Raji (cell line): Measurements from ENCODE around the gene NUDT3.

Experiments
- POLR2A ChIP-seq: IDR thresholded peaks from 2 replicates; pipeline ENCODE4 v1.6.1; 2011; ENCODE audit warnings: low read depth, low read length, control low read depth; ENCODE audit not compliant: insufficient read depth

The NUDT3 gene

DNA sequence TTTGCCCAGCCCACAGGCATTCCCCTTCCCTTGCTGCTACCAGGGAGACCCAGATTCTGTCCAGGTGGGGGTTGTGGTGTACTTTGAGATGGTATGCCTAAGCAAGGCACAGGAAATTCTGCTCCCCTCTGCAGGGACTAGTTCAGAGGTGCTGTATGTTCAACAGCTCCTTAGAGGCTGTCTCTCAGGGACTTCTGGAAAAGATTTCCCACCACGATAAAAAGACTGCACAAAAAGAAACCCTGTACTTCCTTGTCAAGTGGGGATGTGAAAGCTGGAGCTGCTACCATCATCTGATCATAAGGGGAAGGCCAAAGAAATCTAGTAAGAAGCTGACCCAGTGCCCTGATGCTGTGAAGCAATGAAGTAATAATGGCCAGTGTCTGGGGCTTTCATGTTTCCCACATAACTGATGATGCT lies 92.1 kb downstream of the NUDT3 start:
- TF ChIP-seq POLR2A: no peak

DNA sequence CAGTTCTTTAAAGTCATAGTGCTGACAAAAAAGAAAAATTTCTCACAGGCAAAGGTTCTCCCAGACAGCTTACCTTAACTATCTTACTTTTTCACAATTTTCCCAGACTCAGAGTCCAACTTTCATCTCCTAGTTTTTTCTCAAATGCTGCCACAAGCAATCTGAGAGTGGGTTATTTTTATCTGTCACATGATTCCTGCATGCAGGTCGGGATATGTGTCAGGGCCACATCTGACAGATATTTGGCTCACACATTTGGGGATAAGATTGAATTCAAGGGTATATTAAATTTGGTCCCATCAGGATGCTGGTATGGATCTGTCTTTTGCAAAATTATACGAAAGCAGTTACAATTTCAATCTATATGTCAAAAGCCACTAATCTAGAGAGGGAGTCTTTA lies 93.5 kb downstream of the NUDT3 start:
- no peak for TF ChIP-seq POLR2A

DNA sequence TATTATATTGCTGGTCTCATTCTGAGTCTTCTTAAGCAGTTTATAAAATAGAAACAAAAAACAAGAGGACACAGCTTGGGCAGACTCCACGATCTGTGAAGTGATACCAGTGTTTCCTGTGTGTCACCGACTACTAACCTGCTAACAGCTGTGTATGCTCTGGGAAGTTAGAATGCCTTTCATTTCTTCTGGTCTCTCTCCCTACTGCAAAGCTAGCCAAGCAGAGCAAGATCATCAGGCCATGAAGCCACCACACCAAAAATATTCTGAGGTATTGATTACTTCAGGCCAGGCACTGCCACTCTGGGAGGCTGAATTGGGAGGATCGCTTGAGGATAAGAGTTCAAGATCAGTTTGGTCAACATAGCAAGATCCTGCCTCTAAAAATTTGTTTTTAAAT lies 96.7 kb downstream of the NUDT3 start:
- no peak for TF ChIP-seq POLR2A

DNA sequence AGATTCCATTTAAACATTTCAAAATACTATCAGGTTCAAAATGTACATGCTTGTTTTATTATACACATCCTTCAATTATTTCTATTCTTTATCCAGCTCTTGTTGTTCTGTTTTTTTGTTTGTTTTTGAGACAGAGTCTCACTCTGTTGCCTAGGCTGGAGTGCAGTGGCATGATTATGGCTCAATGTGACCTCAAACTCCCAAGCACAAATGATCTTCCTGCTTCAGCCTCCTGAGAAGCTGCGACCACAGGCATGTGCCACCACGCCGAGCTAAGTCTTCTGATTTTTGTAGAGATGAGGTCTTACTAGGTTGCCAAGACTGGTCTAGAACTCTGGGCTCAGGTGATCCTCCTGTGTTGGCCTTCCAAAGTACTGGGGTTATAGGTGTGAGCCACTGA lies 99.5 kb downstream of the NUDT3 start:
- TF ChIP-seq POLR2A: no peak

DNA sequence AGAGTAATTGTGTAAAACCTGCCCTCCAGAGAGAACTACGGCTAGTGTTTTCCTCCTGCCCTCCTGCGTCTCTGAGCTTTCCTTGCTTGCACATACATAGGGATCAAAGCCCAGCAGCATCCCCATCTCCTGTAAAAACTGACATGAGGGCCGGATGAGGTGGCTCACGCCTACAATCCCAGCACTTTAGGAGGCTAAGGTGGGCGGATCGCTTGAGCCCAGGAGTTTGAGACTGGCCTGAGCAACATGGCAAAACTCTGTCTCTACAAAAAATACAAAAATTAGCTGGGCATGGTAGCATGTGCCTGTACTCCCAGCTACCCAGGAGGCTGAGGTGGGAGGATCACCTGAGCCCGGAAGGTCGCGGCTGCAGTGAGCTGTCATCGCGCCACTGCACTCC lies 103.3 kb downstream of the NUDT3 start:
- no peak for TF ChIP-seq POLR2A

DNA sequence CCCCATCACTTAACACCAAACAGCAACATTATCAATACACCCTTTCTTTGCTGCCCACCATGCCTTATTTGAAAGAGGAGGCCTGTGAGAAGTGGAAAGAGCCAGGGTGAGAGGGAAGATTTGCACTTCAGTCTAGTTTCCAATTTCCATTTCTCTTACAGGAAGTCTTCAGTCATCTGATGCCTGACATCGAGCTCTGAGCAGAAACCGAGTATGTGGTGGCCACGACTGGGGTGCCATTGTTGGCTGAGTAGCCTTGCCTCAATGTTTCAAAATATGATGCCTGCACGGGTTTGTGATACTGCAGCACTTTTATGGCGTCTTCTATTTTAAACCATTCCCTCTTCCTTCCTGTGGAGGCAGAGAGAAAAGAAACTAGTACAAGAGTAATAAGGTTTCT lies 103.9 kb downstream of the NUDT3 start:
- no peak for TF ChIP-seq POLR2A

DNA sequence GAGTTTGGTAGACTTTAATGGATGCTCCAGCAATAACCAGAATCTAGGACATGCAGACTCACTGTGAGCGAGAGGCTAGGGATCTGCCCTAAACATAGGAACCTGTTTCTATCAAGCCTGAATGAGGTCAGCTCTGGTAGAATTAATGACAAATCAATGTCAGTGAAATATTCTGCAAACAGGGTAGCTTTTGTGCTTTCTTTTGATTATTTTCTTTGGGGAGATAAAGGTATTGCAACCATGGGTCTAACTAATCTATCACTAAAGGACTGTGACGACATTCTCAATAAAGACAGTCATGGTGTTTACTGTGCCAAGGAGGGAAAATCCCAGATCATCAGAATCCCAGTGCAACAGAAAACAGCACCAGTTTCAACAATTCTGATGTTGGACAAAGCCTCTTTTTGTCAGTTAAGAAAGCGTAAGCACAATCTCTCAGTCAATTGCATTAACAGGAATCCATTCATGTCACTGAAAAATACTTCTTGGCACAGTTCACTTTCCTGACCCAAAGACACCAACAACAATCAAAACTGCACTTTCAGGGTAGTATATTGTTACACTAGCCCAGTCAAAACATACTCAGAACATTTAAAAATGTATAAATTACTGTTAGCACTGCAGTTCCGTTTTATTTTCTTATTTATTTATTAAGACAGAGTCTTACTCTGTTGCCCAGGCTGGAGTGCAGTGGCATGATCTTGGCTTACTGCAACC lies 106.9 kb downstream of the NUDT3 start:
- no peak for TF ChIP-seq POLR2A

DNA sequence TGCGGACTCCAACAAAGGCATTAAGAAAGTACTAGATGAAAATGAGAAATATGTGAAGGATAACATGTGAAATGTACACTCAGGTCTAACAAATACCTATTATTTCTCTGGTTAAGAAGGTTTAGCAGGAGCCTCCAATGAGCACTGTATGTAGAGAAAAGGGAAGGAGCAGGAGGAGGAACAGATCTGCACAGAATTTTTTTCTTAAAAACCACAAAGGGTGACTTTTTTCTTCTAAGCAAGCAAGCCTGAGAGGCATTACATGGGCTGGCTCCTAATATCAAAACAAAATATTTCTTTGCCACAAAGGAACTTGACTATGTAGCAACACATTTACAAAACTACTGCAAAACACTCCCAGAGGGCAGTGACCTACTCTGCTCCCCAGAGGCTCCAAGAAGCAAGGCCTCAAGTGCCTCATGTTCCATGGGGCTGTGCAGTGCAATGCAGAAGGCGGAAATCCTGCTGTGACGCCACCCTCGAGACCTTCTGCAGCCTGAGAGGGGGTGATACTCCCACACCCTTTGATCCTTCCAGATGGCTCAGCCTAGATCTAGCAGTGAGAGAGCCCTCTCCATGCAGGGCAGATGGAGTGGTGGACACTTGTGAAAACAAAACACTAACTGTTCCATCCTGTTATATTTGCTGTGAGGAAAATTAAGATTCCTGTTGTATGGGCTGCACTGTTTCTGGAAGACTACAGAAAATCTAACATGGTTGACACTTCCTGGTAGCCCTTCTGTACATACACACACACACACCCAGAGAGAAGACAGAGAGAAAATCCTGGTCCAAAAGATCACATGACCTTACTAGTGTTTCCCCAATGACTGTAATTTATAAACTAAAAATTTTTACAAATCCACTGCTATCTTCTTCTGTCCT lies 107.7 kb downstream of the NUDT3 start:
- TF ChIP-seq POLR2A: no peak

DNA sequence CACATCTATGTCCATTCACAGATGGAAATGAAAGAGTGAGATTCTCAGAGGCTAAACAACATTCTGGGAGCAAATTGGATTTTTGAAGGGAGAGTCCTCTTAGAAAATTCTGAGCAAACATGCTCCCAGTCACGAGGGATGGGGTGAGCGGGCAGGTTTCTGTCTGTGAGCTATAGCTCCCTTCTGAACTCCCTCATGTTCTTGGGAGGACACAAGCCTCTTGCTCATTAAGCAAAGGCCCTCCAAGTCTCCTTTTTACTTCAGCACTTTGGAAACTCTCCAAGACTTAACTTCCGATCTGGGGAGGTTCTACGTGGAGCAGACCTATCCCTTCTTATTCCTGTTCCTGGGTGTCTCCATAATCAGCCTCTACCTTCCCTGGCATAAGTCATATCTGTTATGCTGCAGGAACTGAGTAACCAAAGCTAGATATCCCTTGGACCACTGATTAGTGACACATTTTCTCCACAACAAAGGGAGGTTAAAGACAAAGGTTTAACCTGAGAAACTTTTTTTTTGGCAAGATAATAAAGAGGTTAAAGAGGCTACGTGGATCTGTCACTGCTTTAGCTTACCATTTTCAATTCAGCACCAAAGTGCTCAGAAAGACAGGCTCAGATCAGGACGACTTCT lies 110.7 kb downstream of the NUDT3 start:
- TF ChIP-seq POLR2A: no peak

DNA sequence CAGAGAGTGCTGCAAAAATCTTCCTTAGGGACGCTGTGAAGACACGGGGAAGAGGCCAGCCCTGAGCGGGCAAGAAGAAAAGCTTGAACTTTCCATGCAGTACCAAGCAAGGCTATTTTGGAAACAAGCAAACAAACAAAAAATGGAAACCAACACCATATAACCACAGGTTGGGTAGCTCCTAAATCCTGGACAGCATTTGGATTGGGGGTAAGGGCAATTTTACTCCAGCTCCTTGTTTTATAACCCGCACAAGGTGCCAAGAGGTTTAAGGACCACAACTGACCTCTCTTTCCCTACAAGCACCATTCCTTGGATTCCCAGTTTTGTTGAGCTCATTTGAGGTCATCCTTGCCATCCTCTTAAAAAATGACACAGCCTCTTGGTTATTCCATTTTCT lies 112.3 kb downstream of the NUDT3 start:
- TF ChIP-seq POLR2A: no peak

DNA sequence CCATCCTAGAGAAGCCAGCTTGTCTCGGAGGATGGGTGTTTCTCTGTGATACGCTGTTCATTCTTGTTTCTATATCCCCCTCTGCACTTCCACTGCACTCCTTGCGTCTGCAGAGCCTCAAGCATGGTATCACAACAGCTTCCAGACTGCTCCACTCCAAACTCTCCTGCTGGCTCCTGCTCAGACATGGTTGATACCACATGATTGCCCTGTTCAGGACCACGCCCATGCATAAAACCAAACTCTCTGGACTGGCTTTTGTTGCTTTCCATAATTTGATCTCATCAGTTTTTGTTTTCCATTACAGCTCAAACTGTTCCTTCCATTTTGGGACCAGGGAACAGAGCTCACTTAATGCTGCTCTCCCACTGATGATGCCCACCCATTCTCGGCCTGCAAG lies 113.6 kb downstream of the NUDT3 start:
- no peak for TF ChIP-seq POLR2A

DNA sequence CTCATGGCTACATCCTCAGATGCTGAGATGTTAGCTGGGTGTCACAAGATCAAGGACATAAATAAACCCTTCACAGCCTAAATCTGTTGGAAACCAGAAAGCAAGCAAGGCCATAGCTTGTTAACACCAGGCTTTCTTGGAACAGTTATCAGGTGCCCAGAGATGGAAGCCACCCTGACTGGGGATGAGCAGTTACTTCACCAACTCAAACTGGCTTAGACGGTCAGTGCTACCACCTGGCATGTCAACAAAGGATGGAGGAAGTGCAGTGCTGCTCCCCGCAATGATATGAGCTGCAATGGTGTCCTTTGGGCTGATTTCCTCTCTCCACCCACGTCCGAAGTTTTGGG lies 114.7 kb downstream of the NUDT3 start:
- no peak for TF ChIP-seq POLR2A

DNA sequence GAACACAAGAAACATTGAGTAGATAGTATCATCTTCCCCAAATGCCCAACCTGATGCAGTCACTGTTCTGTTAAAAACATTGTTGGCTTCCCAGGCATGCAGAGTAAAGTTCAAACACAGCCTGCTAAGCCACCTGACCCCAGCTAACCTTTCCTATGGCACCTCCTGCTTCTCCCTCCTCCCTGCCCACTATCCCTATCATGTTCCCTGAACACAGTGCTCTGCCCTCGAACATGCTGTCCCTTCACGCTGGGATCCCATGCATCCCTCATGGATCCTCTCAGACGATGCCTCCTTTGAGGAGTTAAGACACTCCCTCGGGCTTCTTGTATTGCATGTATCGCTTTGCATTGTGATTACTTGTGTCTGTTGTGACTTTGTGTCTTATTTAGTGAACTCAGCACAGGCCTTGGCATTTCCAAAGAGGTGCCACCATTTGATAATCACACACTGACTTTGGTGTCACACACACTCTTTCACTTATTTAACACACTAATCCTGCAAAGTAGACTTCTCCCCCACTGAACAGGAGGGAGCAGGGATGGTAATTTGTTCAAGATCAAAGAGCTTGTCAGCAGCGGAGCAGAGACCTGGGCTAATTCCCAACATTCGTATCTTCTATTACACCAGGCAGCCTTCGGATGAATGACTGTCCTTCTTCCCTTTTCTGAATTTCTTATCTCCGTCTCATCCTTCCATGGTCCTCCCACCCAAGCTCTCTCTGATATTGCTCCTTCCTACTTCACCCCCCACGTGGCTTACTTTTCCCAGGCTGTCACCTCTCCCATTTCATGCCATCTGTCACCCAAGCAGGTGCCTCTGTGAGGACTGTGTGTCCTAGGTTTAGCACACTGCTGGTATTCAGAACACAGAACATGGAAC lies 115.3 kb downstream of the NUDT3 start:
- no peak for TF ChIP-seq POLR2A

DNA sequence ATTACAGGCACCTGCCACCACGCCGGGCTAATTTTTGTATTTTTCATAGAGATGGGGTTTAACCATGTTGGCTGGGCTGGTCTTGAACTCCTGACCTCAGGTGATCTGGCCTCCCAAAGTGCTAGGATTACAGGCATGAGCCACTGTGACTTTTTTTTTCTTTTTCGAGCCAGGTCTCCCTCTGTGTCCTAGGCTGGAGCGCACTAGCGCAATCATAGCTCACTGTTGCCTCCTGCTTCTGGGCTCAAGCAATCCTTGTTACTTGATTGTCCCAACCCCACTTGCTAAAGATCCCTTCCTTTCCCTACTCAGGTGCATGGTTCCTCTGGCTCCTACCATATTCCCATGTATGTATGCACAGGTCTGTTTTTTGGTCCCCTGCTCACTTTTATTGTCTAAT lies 116.3 kb downstream of the NUDT3 start:
- no peak for TF ChIP-seq POLR2A
